ENCODE measurements around the gene NUP160.
A peak's percentile ranks its signal among the peaks of the same experiment; 100 is the strongest.

The NUP160 gene

GRCh38 chr11:47863189-47863897 lies 15.2 kb upstream of the NUP160 start:
- CTCF ChIA-PET, result interaction anchor here (1.2 kb wide), 1 partner anchor 10 kb away, joined by 6 read pairs; no protein-coding TSS in a partner anchor
- DNase-seq (ENCODE audit: extremely low spot score), result no peak
- no peak for TF ChIP-seq CTCF (IDR thresholded peaks at IDR 0.05; ENCODE audit: control extremely low read depth, extremely low read depth, low read depth, missing control alignments)
- POLR2A ChIA-PET, result no interaction called here

- ChIA-PET POLR2A (no interaction called here), CTCF (interaction anchor here (2.6 kb wide), 1 partner anchor 10 kb away, joined by 16 read pairs; no protein-coding TSS in a partner anchor)
- no peak for DNase-seq (ENCODE audit: extremely low spot score)
- TF ChIP-seq CTCF (IDR thresholded peaks at IDR 0.05; ENCODE audit: control extremely low read depth, extremely low read depth, low read depth, missing control alignments), result no peak
Observed at GRCh38 chr11:47861728-47862127, 13.6 kb upstream of the NUP160 start.

- ChIA-PET POLR2A (no interaction called here), CTCF (interaction anchor here (1.0 to 2.6 kb wide), 2 partner anchors 9 to 249 kb away, joined by 3 to 16 read pairs; no protein-coding TSS in a partner anchor)
- no peak for TF ChIP-seq CTCF (IDR thresholded peaks at IDR 0.05; ENCODE audit: control extremely low read depth, extremely low read depth, low read depth, missing control alignments)
- DNase-seq (ENCODE audit: extremely low spot score), result no peak
Observed at GRCh38 chr11:47860536-47860935, 12.4 kb upstream of the NUP160 start.

- POLR2A ChIA-PET, result no interaction called here
- TF ChIP-seq CTCF (IDR thresholded peaks at IDR 0.05; ENCODE audit: control extremely low read depth, extremely low read depth, low read depth, missing control alignments), result no peak
- DNase-seq (ENCODE audit: extremely low spot score), result peak; percentile 31
- CTCF ChIA-PET, result interaction anchor here (2.2 kb wide), 1 partner anchor 8 kb away, joined by 5 read pairs; no protein-coding TSS in a partner anchor
Observed at GRCh38 chr11:47857892-47858543, 9.9 kb upstream of the NUP160 start.

- TF ChIP-seq CTCF (IDR thresholded peaks at IDR 0.05; ENCODE audit: control extremely low read depth, extremely low read depth, low read depth, missing control alignments), result no peak
- ChIA-PET POLR2A (no interaction called here), CTCF (interaction anchor here (2.2 kb wide), 1 partner anchor 8 kb away, joined by 5 read pairs; no protein-coding TSS in a partner anchor)
- no peak for DNase-seq (ENCODE audit: extremely low spot score)
Observed at GRCh38 chr11:47857485-47857884, 9.3 kb upstream of the NUP160 start.

- POLR2A ChIA-PET, result interaction anchor here (0.7 kb wide), 2 partner anchors 249 to 322 kb away, joined by 3 to 4 read pairs; no protein-coding TSS in a partner anchor
- peak; percentile 19 for DNase-seq (ENCODE audit: extremely low spot score)
- CTCF ChIA-PET, result interaction anchor here (0.7 to 0.9 kb wide), 2 partner anchors 17 to 252 kb away, joined by 3 read pairs; no protein-coding TSS in a partner anchor
- TF ChIP-seq CTCF (IDR thresholded peaks at IDR 0.05; ENCODE audit: control extremely low read depth, extremely low read depth, low read depth, missing control alignments), result no peak
Observed at GRCh38 chr11:47856186-47856585, 8.0 kb upstream of the NUP160 start.
